Panc1 (cell line): Measurements from ENCODE around the gene SF3A2.

Experiments
- CTCF ChIP-seq: fragments of 450-650 bp; IDR thresholded peaks from 2 replicates; pipeline ENCODE4 v1.5.1; 2017; ENCODE audit warnings: mild to moderate bottlenecking
- POLR2AphosphoS5 ChIP-seq: IDR thresholded peaks from 2 replicates; pipeline ENCODE4 v1.6.1; 2012; ENCODE audit warnings: mild to moderate bottlenecking, low read depth, low read length, moderate library complexity
- REST ChIP-seq, 2 experiments: IDR thresholded peaks; 2 replicates each; pipeline ENCODE4 v1.6.1; 2011 to 2012; ENCODE audit warnings: low read depth in 2 of 2, control low read depth in 1 of 2, low read length in 1 of 2, mild to moderate bottlenecking in 1 of 2, moderate library complexity in 1 of 2; ENCODE audit not compliant: insufficient read depth in 1 of 2

- TF ChIP-seq CTCF, result no peak; the same call in 1 of the 2 replicates
- TF ChIP-seq REST (IDR thresholded peaks at IDR 0.05; ENCODE audit: insufficient read depth in 1 of 2, low read depth in 2 of 2, low read length in 1 of 2), result no peak
- TF ChIP-seq POLR2AphosphoS5, result no peak
These were observed 16.8 kb downstream of the SF3A2 start for GRCh38 chr19:2253106-2254063.
